ENCODE data around the gene MRPL24. TPM values are rescaled to one million over a fixed set of nuclear protein-coding genes. Genes with fewer than 3 reads are reported as not detected.
A peak's percentile ranks its signal among the peaks of the same experiment; 100 is the strongest.

MRPL24 gene
- total and polyA plus RNA-seq, 2 of the 13 experiments (the other 11 are each of a cell fraction or from before 2014, with no cell fraction given) = 38.1 to 42.9 TPM

GRCh38 chr1:156740741-156741480 lies at the start of gene MRPL24 (continued):
- TF ChIP-seq JDP2 (CRISPR knock-in tag; IDR thresholded peaks at IDR 0.05; ENCODE audit: borderline replicate concordance) (no peak), SOX6 (IDR thresholded peaks at IDR 0.05) (no peak), SOX6 (CRISPR knock-in tag; IDR thresholded peaks at IDR 0.05) (peak; percentile 72), ZNF3 (CRISPR knock-in tag; IDR thresholded peaks at IDR 0.05) (no peak), ELF1 (CRISPR knock-in tag; IDR thresholded peaks at IDR 0.05) (peak; percentile 99), ZNF772 (CRISPR knock-in tag; IDR thresholded peaks at IDR 0.05) (no peak; the same call in 1 of the 2 replicates), AGO2 (optimal IDR thresholded peaks at IDR 0.05; ENCODE audit: low read depth, low read length) (peak; percentile 79), ZNF512B (CRISPR knock-in tag; IDR thresholded peaks at IDR 0.05; ENCODE audit: borderline replicate concordance) (no peak), MZF1 (CRISPR knock-in tag; IDR thresholded peaks at IDR 0.05; ENCODE audit: borderline replicate concordance) (no peak), BCL3 (CRISPR knock-in tag; IDR thresholded peaks at IDR 0.05) (peak; percentile 94), THAP11 (CRISPR knock-in tag; IDR thresholded peaks at IDR 0.05) (peak; percentile 99), ZNF256 (CRISPR knock-in tag; conservative IDR thresholded peaks at IDR 0.05) (peak; percentile 41; the same call in 1 of the 2 replicates), ZSCAN30 (CRISPR knock-in tag; IDR thresholded peaks at IDR 0.05) (0 out of 2 replicates have a peak, but pooled peaks have one; percentile 45), ZNF276 (CRISPR knock-in tag; IDR thresholded peaks at IDR 0.05; ENCODE audit: low read depth) (peak; percentile 90), SRY (CRISPR knock-in tag; IDR thresholded peaks at IDR 0.05) (peak; percentile 72), NR2C2 (CRISPR knock-in tag; IDR thresholded peaks at IDR 0.05; ENCODE audit: borderline replicate concordance) (peak; percentile 95), ZNF781 (CRISPR knock-in tag; IDR thresholded peaks at IDR 0.05; ENCODE audit: borderline replicate concordance, not compliant biosample characterization) (peak; percentile 67), CENPBD1 (CRISPR knock-in tag; IDR thresholded peaks at IDR 0.05; ENCODE audit: borderline replicate concordance, low read depth) (no peak), POGK (CRISPR knock-in tag; conservative IDR thresholded peaks at IDR 0.05) (peak; percentile 92), ZNF34 (CRISPR knock-in tag; IDR thresholded peaks at IDR 0.05; ENCODE audit: borderline replicate concordance) (0 out of 2 replicates have a peak, but pooled peaks have one; percentile 32), ZNF343 (CRISPR knock-in tag; IDR thresholded peaks at IDR 0.05) (peak; percentile 88)

Data from HepG2 (cell line).